ENCODE results near the gene PSMD2. TPM values are rescaled to one million over a fixed set of nuclear protein-coding genes. Genes with fewer than 3 reads are reported as not detected.

Gene PSMD2
- polyA plus RNA-seq, 3 donors = 138 to 186 (median 167) TPM

GRCh38 chr3:184314363-184314699, 15.3 kb downstream of the PSMD2 start, which contains the start of gene EIF4G1:
EIF4G1 (plus strand) TSS chr3:184314606; CDS start chr3:184315797, 1,191 bp downstream.
- peaks cover 48 to 52% of the 10 kb centered on the region in 2 donors for H3K4me1 ChIP-seq (ENCODE audit: control insufficient read depth in 1 of 2, insufficient read depth in 2 of 2, low read length in 2 of 2)
- no peaks in the 10 kb centered on the region for H3K27me3 ChIP-seq (ENCODE audit: control insufficient read depth in 2 of 2, insufficient read depth in 2 of 2, low read length in 2 of 2)
- H3K79me2 ChIP-seq (ENCODE audit: insufficient read depth, low read length) = peaks cover 47% of the 10 kb centered on the region
- Mint-ChIP-seq H3K4me1 (peaks cover 32% of the 10 kb centered on the region), H3K9me3 (no peaks in the 10 kb centered on the region), H3K4me3 (peak within 1 kb of the TSS; percentile 89 to 93), H3K27me3 (ENCODE audit: low read depth in 3 of 3) (peaks cover 0 to 3% (median 0%) of the 10 kb centered on the region in 3 donors), H3K27ac (peak within 1 kb of the TSS; percentile 82 to 97 (median 93)), H3K36me3 (peaks cover 20 to 26% of the 10 kb centered on the region in 2 donors)
- DNase-seq = peak; percentile 89 to 96 (median 91)
- intact Hi-C loops (cut with micrococcal nuclease) = loop anchor here (2.0 to 5.0 kb wide), 2 partner anchors 16 to 67 kb away; partner anchors contain the start of genes ALG3 (in 1 of the 2), EEF1AKMT4 (in 1 of the 2) and PSMD2 (in 1 of the 2)
- peak within 1 kb of the TSS; percentile 91 to 94 (median 93) for H3K4me3 ChIP-seq (replicated peaks in 1 of 3; ENCODE audit: low read depth in 2 of 3, low read length in 3 of 3)
- H3K4me2 ChIP-seq (replicated peaks; ENCODE audit: extremely low read depth, low read length, poor library complexity, severe bottlenecking) = peak within 1 kb of the TSS; percentile 98
- H3K9me3 ChIP-seq (replicated peaks in 1 of 2; ENCODE audit: control insufficient read depth in 1 of 2, insufficient read depth in 1 of 2, low read length in 2 of 2) = no peaks in the 10 kb centered on the region
- peak within 1 kb of the TSS; percentile 93 for H3K9ac ChIP-seq (ENCODE audit: insufficient read depth, low read length, poor library complexity, severe bottlenecking)
- under 1% methylated on average over 32 of the region's 40 CpGs for WGBS (ENCODE audit: insufficient coverage)
- H3K36me3 ChIP-seq (replicated peaks in 1 of 2; ENCODE audit: control insufficient read depth in 1 of 2, insufficient read depth in 2 of 2, low read length in 2 of 2) = peaks cover 9 to 22% of the 10 kb centered on the region in 2 donors
- TF ChIP-seq, protein P1, sequence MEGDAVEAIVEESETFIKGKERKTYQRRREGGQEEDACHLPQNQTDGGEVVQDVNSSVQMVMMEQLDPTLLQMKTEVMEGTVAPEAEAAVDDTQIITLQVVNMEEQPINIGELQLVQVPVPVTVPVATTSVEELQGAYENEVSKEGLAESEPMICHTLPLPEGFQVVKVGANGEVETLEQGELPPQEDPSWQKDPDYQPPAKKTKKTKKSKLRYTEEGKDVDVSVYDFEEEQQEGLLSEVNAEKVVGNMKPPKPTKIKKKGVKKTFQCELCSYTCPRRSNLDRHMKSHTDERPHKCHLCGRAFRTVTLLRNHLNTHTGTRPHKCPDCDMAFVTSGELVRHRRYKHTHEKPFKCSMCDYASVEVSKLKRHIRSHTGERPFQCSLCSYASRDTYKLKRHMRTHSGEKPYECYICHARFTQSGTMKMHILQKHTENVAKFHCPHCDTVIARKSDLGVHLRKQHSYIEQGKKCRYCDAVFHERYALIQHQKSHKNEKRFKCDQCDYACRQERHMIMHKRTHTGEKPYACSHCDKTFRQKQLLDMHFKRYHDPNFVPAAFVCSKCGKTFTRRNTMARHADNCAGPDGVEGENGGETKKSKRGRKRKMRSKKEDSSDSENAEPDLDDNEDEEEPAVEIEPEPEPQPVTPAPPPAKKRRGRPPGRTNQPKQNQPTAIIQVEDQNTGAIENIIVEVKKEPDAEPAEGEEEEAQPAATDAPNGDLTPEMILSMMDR (IDR thresholded peaks at IDR 0.05) = no peak
- peaks cover 21% of the 10 kb centered on the region for H4K20me1 ChIP-seq (ENCODE audit: insufficient read depth, low read length)
- peak within 1 kb of the TSS; percentile 68 for H2AFZ ChIP-seq (ENCODE audit: insufficient read depth, low read depth, low read length, poor library complexity, severe bottlenecking)
- H3K27ac ChIP-seq (ENCODE audit: low read depth in 1 of 2, low read length in 2 of 2) = peak within 1 kb of the TSS; percentile 91 to 94

GRCh38 chr3:184314700-184315542, 15.9 kb downstream of the PSMD2 start:
- Histone ChIP-seq H3K9me3 (replicated peaks in 1 of 2; ENCODE audit: control insufficient read depth in 1 of 2, insufficient read depth in 1 of 2, low read length in 2 of 2) (no peaks in the 10 kb centered on the region), H3K79me2 (ENCODE audit: insufficient read depth, low read length) (peaks cover 52% of the 10 kb centered on the region), H3K4me2 (replicated peaks; ENCODE audit: extremely low read depth, low read length, poor library complexity, severe bottlenecking) (peak overlapping the region; percentile 98), H3K36me3 (replicated peaks in 1 of 2; ENCODE audit: control insufficient read depth in 1 of 2, insufficient read depth in 2 of 2, low read length in 2 of 2) (peaks cover 9 to 22% of the 10 kb centered on the region in 2 donors), H3K4me3 (replicated peaks in 1 of 3; ENCODE audit: low read depth in 2 of 3, low read length in 3 of 3) (peak overlapping the region; percentile 91 to 94 (median 93)), H2AFZ (ENCODE audit: insufficient read depth, low read depth, low read length, poor library complexity, severe bottlenecking) (peak overlapping the region; percentile 15), H3K27me3 (ENCODE audit: control insufficient read depth in 2 of 2, insufficient read depth in 2 of 2, low read length in 2 of 2) (no peaks in the 10 kb centered on the region), H3K9ac (ENCODE audit: insufficient read depth, low read length, poor library complexity, severe bottlenecking) (peak overlapping the region; percentile 93), H3K4me1 (ENCODE audit: control insufficient read depth in 1 of 2, insufficient read depth in 2 of 2, low read length in 2 of 2) (peaks cover 53 to 58% of the 10 kb centered on the region in 2 donors), H3K27ac (ENCODE audit: low read depth in 1 of 2, low read length in 2 of 2) (peak overlapping the region; percentile 91 to 94), H4K20me1 (ENCODE audit: insufficient read depth, low read length) (peaks cover 21% of the 10 kb centered on the region)
- Mint-ChIP-seq H3K36me3 (peaks cover 19 to 21% of the 10 kb centered on the region in 2 donors), H3K4me1 (peaks cover 37% of the 10 kb centered on the region), H3K4me3 (peak overlapping the region; percentile 89 to 93), H3K27me3 (ENCODE audit: low read depth in 3 of 3) (peaks cover 0 to 3% (median 0%) of the 10 kb centered on the region in 3 donors), H3K9me3 (no peaks in the 10 kb centered on the region), H3K27ac (peak overlapping the region; percentile 82 to 97 (median 93))
- intact Hi-C loops (cut with micrococcal nuclease) = loop anchor here (2.0 to 5.0 kb wide), 2 partner anchors 16 to 68 kb away; partner anchors contain the start of genes ALG3 (in 1 of the 2), EEF1AKMT4 (in 1 of the 2) and PSMD2 (in 1 of the 2)
- TF ChIP-seq, protein P1 (IDR thresholded peaks at IDR 0.05) = no peak
- 2% methylated on average over 58 of the region's 89 CpGs for WGBS (ENCODE audit: insufficient coverage)
- peak; percentile 21 to 66 (median 60) for DNase-seq
